ENCODE measurements around the gene MYO5B.

Gene MYO5B

GRCh38 chr18:50187659-50188058, 7.3 kb downstream of the MYO5B start:
- DNase-seq: no peak

GRCh38 chr18:50186385-50186784, 8.6 kb downstream of the MYO5B start:
- no peak for DNase-seq

GRCh38 chr18:50183556-50183955, 11.4 kb downstream of the MYO5B start:
- no peak for DNase-seq

GRCh38 chr18:50182511-50182910, 12.4 kb downstream of the MYO5B start:
- DNase-seq: no peak

GRCh38 chr18:50181590-50181989, 13.4 kb downstream of the MYO5B start:
- DNase-seq: no peak

- DNase-seq: no peak
Observed at GRCh38 chr18:50179465-50179864, 15.5 kb downstream of the MYO5B start.

GRCh38 chr18:50177294-50177992, 17.5 kb downstream of the MYO5B start:
- DNase-seq: no peak

GRCh38 chr18:50172367-50172766, 22.6 kb downstream of the MYO5B start:
- DNase-seq: no peak

GRCh38 chr18:50171406-50171805, 23.5 kb downstream of the MYO5B start:
- no peak for DNase-seq

- no peak for DNase-seq
Observed at GRCh38 chr18:50170004-50170403, 24.9 kb downstream of the MYO5B start.

GRCh38 chr18:50169149-50169548, 25.8 kb downstream of the MYO5B start:
- DNase-seq: no peak

- no peak for DNase-seq
Observed at GRCh38 chr18:50167966-50168365, 27.0 kb downstream of the MYO5B start.

- DNase-seq: no peak
Observed at GRCh38 chr18:50166901-50167300, 28.0 kb downstream of the MYO5B start.

- DNase-seq: no peak
Observed at GRCh38 chr18:50163505-50163904, 31.4 kb downstream of the MYO5B start.

GRCh38 chr18:50162486-50163304, 32.3 kb downstream of the MYO5B start:
- no peak for DNase-seq

- no peak for DNase-seq
Observed at GRCh38 chr18:50161597-50162205, 33.2 kb downstream of the MYO5B start.

GRCh38 chr18:50159654-50160046, 35.3 kb downstream of the MYO5B start:
- no peak for DNase-seq

- DNase-seq: no peak
Observed at GRCh38 chr18:50158866-50159653, 35.9 kb downstream of the MYO5B start.

- DNase-seq: no peak
Observed at GRCh38 chr18:50155406-50155805, 39.5 kb downstream of the MYO5B start.

- no peak for DNase-seq
Observed at GRCh38 chr18:50154420-50154819, 40.5 kb downstream of the MYO5B start.

GRCh38 chr18:50152900-50153299, 42.0 kb downstream of the MYO5B start:
- no peak for DNase-seq

- DNase-seq: no peak
Observed at GRCh38 chr18:50151926-50152325, 43.0 kb downstream of the MYO5B start.

- no peak for DNase-seq
Observed at GRCh38 chr18:50144540-50144939, 50.4 kb downstream of the MYO5B start.
